ENCODE data around the gene AIG1.

DNA sequence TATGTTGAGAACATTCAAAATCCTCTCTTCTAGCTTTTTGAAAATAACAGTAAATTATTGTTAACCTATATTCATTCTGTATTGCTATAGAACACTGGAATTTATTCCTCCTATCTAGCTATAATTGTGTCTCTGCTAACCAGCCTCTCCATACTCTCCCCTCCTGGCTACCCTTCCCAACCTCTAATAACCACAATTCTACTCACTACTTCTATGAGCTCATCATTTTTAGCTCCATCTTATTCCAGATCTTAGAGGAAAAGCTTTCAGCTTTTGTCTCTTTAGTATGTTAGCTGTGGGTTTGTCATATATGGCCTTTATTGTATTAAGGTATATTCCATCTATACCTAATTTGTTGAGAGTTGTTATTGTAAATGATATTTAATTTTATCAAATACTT, 108.8 kb downstream of the AIG1 start:
- TF ChIP-seq, protein P1, sequence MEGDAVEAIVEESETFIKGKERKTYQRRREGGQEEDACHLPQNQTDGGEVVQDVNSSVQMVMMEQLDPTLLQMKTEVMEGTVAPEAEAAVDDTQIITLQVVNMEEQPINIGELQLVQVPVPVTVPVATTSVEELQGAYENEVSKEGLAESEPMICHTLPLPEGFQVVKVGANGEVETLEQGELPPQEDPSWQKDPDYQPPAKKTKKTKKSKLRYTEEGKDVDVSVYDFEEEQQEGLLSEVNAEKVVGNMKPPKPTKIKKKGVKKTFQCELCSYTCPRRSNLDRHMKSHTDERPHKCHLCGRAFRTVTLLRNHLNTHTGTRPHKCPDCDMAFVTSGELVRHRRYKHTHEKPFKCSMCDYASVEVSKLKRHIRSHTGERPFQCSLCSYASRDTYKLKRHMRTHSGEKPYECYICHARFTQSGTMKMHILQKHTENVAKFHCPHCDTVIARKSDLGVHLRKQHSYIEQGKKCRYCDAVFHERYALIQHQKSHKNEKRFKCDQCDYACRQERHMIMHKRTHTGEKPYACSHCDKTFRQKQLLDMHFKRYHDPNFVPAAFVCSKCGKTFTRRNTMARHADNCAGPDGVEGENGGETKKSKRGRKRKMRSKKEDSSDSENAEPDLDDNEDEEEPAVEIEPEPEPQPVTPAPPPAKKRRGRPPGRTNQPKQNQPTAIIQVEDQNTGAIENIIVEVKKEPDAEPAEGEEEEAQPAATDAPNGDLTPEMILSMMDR (IDR thresholded peaks at IDR 0.05; ENCODE audit: low read length): no peak
- no peak for TF ChIP-seq EZH2 (optimal IDR thresholded peaks at IDR 0.05; ENCODE audit: low read depth, low read length)

Measured in MM.1S (cell line).